Kasumi-1 (cell line): ENCODE measurements around the gene PHF23.
A peak's percentile ranks its signal among the peaks of the same experiment; 100 is the strongest.
"Not testable (repeated sequence)": the region's sequence is repeated elsewhere in the genome, so short reads cannot be mapped to it uniquely, and the experiment has no call there.

Source experiments
- DNase-seq, 2 experiments: peaks; one replicate each; lab custom pipeline; 2025; lab: John Stamatoyannopoulos, UW

Gene PHF23

DNA sequence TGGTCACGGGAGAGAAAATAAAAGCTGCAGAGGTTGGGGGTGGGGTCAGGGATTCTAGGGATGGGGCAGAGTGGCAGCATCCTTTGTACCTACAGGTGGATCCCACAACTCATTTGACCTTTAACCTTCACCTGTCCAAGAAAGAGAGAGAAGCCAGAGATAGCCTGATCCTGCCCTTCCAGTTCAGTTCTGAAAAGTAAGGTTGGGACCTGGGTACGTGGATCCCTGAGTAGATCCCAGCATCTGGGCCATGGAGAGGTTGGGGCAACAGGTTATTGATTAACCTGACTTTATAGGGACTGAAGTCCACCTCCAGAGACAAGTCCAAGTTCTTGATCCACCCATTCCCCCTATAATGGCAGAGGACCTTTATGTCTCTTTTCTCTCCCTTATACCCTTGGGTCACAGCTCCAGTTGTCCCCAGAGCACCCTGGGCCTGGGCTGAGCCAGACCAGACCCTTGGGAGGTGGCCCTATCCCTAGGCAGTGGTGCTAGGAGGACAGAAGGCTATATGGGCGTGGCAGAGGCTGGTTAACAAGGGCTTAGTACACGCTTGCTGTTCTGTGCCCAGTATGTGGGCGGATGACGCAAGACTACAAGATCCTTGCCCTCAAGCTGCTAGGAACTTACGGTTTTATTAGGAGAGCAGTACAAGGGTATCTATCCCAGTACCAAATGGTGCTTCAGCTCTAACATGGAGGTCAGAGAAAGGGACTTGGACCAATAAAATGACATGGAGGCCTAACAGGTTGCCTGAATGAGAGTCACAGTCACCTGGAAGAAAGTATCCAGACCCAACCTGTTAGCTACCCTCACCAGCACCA lies 19.7 kb upstream of the PHF23 start:
- DNase-seq = no peak

DNA sequence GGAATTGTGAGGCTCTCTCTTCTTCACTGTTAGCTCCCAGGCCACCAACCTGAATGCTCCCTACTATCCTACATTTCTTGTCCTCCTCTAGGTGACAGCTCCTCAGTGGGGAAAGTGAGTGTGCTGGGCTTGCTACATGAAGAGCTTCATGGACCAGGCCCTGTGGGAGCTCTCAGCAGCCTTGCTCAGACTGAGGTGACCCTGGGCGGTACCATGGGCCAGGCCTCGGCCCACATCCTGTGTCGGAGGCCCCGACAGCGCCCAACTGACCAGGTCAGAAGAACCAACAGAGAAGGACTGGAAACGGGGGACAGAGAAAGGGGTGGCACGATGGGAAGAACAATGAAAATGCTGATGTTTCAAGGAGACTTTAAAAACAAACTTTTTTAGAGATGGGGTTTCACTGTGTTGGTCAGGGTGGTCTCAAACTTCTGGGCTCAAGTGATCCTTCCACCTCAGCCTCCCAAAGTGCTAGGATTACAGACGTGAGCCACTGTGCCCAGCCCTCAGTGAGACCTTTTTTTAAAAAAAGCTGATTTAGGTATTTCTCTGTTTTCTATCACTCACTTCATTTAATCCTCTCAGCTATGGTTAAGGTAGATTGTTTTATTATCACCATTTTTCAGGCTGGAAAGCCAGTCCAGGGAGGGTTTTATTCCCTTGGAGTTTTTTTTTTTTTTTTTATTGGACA lies 17.7 kb upstream of the PHF23 start:
- no peak for DNase-seq

DNA sequence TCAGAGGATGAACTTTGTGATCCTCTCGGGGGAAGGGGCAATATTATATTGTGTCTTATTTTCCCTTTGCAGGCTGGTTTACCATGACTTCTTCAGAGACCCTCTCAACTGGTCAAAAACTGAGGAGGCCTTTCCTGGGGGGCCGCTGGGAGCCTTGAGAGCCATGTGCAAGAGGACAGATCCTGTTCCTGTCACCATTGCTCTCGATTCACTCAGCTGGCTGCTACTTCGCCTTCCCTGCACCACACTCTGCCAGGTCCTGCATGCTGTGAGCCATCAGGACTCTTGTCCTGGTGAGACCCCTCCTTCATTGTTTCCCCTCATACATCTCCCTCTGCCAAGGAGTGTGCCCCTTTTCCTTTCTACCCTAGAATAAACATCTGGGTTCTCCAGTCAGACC lies 15.3 kb upstream of the PHF23 start:
- DNase-seq = no peak

DNA sequence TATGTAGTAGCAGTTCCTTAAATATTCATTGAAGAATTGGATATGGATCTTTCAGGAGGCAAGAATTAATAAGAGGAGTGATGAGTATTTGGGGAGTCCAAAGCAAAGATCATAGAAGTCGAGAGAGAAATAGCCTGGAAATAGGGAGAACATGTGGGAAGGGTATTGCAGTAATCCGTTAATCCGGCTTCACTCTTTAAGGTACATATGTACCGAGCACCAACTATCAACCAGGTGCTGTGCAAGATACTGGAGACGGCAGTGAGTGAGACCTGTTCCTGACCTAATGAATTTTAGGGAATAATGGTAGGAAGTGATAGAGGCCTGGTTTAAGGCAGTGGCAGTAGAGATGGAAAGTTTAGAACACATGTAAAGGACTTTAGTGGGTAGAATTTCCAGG lies 13.8 kb upstream of the PHF23 start:
- DNase-seq = no peak

DNA sequence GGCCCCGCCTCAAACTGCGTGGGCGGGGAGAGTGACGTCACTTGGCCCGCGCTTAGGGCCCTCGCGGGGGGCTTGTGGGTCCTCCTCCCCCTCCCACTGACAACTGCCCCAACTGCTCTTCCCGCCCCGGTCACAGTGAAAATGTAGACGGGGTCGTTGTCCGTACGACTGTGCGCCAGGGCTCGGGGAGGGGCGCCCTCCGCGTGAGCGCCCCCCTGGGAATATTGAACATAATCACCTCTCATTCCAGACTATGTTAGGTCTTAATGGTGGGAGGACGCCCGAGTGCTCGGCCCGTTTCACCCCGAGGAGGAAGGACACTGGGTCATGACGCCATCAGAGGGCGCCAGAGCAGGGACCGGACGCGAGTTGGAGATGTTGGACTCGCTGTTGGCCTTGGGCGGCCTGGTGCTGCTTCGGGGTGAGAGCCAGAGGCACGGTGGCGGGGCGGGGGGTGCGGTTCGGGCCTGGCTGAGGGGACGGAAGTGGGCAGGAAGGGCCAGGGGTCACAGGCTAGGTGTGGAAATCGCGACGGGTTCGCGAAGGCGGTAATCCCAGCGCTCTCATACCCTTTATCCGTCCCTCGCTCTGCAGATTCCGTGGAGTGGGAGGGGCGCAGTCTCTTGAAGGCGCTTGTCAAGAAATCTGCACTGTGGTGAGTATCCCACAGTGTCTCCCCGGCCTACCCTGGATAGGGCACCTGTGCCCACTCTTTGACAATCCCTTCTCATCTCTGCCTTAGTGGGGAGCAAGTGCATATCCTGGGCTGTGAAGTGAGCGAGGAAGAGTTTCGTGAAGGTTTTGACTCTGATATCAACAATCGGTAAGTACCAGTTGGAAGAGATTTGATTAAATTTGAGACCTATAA lies 13.2 kb upstream of the PHF23 start, which contains the start of gene ELP5:
ELP5 (plus strand) TSS at position 40 of the 868 bp plus-strand sequence; CDS start at position 376, 336 bp downstream.
- DNase-seq = peak; percentile 59 to 67

DNA sequence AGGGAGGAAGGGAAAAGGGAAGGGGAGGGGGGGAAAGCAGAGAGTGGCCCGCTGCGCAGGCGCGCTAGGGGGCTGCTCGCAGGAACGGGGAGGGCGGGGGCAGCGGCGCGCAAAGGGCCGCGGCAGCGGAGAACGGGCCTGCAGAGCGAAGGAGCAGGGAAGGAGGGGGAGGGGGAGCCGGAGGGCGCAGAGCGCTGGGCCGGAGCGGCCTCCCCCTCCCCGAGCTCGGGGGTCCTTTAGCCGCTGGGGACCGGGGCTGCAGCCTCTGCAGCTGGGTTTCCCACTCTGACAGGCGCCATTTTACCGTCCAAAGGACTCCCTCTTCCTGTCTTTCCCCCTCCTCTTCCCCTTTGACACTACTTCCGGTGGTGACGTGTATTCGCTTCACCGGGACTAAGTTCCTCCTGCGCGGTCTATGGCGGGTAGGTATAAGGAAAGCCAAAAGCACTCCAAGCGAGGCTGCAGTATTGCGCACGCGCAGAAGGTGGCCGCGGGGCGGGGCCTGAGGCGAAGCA lies 12.5 kb upstream of the PHF23 start, which contains the start of gene CTDNEP1:
CTDNEP1 (minus strand) TSS at position 74 of the 515 bp plus-strand sequence. CDS start 438 bp downstream, outside the sequence.
- DNase-seq = peak; percentile 91 to 95

DNA sequence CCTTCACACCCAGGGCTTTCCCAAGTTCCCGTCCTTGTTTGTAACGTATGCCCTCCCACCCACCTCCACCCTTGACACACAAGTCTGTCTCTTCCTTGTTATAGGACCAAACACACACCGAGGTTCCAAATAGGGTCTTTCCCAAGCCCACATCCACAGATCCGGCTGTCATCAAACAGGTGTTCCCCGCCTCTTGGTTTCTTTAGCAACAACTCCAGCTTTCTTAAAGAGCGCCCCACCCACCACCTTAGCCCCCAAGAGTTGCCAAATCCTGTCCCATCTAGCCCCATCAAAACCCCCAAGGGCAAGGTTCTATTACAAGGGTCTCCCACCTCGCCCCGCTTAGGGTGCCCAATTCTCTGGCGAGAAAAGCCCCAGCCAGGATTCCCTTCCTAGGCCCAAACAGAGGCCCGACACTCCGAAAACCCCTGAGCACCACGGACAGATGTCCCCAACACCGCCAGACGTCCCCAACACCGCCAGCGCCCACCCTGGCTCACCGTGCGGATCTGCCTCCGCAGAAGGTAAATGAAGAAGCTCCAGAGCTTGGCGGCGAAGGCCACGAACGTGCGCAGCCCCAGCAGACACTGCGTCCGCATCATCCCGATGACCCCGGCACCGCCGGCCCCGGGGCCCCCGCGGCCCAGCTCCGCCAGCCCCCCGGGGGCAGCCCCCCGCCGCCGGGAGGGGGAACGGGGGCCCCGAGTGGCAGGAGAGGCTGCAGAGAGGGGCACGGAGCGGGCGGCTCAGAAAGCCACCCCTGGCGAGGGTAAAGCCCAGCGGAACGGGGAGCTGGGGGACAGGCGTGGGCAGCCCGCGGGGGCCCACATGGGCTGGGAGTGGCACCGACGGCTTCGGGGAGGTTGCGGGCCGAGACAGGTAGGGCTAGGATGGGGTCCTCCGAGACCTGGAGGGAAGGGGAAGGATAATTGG lies 11.7 kb upstream of the PHF23 start:
- DNase-seq = no peak

DNA sequence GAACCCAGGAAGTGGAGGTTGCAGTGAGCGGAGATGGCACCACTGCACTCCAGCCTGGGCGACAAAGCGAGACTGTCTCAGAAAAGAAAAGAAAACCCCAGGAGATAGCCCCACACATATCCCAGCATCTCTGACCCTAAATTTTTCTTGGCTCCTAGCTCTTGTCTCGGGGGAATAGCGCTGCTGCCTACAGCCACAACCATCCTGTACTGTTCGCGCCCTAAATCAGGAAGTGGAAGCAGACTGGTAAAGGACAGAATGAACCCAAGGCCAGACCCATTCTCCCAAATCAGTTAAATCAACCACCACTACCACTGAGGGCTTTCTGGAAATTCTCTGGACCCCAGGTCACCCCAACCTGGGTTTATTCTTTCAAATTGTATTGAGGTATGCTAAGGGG lies 10.6 kb upstream of the PHF23 start:
- peak in 1 of 2 experiments; percentile 19 for DNase-seq

DNA sequence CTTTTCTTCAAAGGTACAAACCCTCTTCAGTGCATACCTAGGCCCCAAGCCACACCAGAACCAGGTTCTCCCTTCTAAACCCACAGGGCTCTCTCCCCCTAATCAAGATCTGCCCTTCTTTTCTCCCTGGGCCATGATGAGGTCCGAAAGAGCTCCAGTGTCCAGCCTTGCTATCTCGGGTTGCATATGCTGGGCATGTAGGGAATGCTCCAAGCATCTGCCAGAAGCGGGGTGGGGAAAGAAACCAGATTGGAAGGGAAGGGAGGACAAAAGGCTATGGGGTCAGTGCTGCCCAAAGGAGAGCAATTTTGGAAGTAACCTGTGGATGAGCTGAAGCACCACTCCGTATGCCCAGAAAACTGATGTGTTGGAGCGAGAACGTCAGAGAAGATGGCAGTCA lies 10.0 kb upstream of the PHF23 start:
- DNase-seq = no peak

DNA sequence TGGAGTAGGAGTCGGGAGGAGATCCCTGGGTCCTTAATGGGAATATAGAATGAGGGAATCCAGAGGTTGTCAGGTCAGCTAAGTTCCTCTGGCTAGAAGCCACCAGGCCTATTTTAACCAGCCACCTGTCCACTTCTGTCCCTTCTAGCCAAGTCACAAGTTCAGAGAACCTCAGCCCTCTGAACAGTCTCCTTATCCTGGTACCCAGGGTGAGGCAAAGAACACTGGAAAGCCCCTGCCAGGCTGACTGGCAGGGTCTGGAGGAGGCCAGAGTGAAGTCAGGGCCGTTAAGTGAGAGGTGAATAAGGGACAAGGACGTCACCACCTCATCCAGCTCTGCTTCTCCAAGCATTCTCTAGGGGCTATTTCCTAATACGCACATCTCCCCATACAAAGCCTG lies 9.5 kb upstream of the PHF23 start:
- no peak for DNase-seq

DNA sequence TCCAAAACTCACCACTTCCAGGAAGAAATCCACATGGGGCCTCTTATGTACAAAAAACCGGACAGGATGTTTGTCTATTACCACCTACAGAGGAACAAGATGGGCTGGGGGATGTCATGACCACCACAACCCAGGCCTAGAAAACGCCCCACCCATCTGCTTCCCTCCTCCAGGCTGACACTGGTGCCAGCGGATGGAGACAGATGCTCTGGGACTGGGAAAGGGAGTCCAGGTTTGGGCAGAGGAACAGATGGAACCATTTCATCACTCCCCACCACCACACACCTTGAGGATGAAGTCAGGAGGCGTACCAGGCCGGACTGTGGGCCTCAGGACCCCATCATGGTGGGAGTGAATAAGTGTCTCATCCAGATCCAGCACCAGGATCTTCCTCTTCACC lies 7.5 kb upstream of the PHF23 start:
- no peak for DNase-seq

DNA sequence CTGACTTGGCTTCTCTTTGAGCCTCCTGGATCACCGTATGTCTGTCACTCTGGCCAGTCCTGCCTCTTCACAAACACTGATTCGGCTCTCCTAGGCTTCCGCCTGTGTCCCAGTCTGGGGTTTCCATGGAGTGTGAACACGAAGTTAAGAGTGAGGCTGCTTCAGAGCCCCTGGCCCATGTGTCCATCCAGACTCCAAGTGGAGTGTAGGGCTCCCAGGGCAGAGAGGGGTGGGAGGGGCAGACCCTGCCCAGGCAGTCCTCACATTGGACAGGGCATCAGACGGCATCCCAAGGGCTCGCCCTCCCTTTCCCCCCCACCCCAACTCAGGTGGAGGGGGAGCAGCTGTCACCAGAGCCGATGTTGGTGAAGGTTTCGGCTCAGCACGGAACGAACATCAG lies 4.6 kb upstream of the PHF23 start:
- DNase-seq = not testable (repeated sequence)

DNA sequence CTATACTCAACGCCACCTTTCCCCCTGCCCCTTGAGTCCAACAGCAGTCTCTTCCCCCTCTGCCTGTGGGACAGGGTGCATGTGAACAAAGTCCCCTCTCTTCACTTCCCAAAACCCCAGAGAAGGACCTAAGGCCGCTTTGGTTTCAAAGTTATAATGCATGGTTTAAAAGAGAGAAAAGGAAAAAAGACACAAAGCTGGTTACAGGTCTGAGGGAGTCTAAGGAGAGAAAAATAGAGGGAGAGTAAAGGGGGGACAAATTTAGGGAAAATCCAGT lies 4.1 kb upstream of the PHF23 start:
- no peak for DNase-seq

DNA sequence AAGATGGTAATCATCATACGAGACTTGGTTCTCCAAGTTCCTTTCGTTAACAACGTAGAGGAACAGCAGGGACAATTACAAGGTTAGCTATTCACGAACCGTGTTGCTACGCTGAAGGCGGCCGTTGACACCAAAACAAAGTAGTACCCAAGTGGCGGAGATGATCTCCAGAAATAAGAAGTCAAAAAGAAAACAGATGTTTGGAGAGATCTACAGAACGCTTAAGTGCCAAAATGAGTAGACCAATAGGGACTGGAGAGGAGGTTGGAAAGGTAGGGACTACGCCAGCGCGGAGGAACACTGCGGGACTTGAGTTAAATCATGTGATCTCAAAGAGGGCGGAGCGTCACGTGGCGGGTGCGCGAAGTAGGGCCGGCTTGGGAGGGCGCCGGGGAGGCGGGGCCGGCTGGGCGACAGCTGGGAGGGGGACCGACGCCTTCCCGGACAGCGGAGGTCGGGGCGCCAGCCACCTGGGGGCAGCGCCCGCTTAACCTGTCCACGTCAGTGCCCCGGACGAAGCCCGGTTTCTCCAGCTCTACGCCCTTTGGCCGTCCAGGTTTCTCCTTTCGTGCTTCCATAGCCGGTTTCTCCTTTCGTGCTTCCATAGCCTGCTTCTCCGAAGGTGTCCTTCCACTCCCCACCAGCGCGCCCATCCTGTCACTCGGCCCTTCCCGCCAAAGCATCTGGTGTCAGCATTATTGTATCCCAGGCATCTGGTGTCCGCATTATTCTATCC lies 3.6 kb upstream of the PHF23 start:
- DNase-seq = peak; percentile 62 to 77

DNA sequence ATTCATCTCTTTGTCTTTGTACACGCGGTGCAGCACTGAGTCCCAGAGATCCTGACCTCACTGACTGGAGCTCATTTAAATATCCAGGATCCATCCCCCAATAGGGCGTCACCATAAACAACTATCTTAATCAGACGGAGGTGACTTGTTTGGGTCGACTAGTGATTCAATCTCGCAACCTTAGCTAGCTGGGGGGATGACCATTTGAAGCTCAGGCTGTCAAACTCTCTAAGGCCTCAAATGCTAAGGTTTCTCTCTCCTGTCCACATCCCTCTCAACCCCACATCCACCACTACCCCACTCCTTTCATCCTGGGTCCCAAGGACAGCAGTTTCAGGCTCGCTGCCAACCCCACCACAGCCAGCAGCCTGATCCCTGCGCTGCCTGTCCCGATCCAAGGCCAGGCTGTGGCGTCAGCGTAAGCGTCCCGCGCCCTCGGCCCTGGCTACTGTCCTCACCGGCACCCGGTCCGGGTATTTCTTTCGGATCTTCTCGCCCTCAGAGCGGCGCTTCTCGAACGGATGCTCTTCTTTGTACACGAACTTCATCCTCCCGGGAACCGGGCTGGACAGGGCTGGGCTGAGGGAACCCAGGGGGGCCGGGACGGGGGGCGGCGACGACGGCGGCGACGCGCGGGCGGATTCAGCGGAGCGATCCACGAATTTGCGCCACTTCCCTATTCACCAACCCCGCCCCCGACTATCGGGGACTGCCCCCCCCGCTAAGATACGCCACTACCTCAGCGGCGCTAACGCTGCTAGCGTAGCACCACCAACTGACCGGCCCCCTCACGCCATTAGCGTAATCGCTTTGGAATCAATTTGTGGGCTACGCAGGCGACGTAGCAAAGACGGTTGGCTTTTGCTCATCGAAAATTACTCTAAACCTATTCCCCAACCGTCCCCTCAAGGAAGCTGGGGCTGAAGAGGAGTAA lies 2.8 kb upstream of the PHF23 start, which contains the start of gene GABARAP:
GABARAP (minus strand) TSS at position 667 of the 934 bp plus-strand sequence; CDS start at position 548, 119 bp downstream.
- peak; percentile 55 to 60 for DNase-seq

DNA sequence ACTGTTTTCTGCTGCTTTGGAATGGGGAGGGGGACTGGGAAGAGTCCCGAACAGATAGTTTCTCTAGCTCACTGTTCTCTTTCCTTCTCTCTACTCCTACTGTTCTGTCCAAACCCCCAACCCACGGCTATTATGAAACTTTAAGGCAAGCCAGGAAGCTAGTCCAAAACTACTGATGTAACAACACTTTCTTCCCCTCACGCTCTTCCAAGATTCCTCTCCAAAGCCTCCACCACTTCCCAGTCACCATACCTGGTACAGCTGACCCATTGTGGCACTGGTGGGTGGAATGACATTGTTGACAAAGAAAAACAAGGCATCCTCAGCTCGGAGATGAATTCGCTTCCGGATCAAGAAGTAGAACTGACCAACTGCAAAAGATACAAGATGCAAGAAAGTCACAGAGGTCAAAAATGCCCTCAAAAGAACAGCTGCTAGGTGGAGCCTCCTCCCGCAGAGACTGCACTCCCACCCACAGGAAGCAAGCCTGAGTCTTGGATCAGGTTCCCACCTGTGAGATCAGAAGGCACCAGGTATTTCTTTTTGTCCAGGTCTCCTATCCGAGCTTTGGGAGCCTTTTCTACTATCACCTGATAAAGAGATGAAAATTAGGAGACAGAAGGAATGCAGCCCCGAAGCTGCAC lies 2.0 kb upstream of the PHF23 start:
- no peak for DNase-seq

DNA sequence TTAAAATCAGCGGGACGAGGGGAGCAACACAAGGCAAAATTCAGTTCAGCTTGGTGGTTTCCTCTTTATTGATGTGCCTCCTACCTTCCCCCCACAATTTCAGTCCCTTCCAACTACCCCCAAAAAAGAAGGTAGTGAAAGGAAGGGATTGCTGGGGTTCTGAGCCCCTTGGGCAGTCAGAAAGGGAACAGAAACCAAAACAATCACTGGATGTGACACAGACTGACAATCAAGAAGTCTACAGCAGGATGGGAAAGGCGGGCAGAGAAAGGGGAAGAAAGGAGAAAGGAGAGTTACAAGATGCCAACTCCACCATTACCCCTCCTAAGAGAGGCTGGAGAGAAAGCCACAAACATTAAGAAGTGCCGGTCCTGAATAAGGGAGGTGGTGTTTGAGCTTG lies 1.1 kb upstream of the PHF23 start:
- no peak for DNase-seq

DNA sequence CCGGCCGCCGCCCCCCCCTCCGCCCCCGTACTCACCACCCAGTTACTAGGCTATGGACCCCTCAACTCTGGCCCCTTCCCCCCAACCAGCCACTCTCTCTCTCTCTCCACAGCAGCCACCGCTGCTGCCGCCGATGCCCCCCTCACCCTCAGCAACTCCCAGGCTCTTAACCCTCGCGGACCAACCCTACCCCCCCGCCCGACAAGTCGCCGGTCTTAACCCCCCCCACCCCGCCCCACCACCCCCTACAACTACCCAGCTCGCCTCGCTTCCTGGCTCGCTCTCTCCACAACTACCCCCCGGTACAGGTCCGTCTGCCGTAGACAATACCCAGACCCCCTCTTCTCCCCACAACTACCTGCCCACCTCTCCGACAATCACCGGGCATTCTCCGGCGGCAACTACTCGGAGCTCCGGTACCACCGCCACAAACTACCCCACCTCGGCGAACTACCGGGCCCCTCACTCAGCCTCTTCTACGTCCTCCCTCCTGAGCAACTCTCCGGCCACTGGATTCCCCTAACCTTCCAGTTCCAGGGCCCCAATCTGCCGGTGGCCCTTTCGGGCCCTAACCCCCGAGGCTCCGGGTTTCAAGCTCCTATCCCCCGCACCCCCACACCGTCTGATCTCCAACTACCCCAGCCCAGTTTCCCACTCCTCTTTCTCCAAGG lies 702 bp downstream of the PHF23 start:
- no peak for DNase-seq
